ENCODE results near the gene ZNF736.

DNA sequence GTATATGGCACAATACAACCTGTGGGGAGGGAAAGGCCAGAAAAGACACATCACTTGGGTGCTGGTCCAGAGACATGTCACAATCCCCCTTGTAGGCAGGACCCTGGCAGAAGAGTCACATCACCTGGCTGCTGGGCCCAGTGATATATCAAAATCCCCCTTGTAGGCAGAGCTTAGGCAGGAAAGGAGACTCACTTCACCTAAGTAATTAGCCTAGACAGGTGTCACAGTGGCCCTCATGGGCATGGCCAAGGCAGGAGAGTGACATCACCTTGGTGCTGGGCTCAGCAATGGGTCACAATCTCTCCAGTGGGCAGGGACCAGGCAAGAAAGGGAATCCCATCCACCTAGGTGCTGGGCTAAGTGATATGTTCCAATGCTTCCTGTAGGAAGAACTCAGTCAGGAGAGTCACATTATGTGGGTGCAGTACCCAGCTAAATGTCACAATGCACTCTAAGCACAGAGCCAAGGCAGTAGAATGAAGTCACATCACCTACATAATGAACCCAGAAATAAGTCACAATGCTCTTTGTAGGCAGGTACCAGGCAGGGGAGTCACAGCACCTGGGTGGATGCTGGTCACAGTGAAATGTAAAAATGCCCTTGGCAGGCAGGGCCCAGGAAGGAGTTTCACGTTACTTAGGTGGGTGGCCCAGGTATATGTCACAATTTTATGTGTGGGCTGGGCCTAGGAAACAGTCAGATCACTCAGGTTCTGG is 18.9 kb upstream of the ZNF736 start:
- TF ChIP-seq, protein P1, sequence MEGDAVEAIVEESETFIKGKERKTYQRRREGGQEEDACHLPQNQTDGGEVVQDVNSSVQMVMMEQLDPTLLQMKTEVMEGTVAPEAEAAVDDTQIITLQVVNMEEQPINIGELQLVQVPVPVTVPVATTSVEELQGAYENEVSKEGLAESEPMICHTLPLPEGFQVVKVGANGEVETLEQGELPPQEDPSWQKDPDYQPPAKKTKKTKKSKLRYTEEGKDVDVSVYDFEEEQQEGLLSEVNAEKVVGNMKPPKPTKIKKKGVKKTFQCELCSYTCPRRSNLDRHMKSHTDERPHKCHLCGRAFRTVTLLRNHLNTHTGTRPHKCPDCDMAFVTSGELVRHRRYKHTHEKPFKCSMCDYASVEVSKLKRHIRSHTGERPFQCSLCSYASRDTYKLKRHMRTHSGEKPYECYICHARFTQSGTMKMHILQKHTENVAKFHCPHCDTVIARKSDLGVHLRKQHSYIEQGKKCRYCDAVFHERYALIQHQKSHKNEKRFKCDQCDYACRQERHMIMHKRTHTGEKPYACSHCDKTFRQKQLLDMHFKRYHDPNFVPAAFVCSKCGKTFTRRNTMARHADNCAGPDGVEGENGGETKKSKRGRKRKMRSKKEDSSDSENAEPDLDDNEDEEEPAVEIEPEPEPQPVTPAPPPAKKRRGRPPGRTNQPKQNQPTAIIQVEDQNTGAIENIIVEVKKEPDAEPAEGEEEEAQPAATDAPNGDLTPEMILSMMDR (conservative IDR thresholded peaks at IDR 0.05; ENCODE audit: low read length), result no peak
- no peak for TF ChIP-seq EZH2phosphoT487 (IDR thresholded peaks at IDR 0.05; ENCODE audit: borderline replicate concordance)
